HG02840 (cell line): ENCODE results near the gene XAGE1A.
"Not testable (repeated sequence)": the region's sequence is repeated elsewhere in the genome, so short reads cannot be mapped to it uniquely, and the experiment has no call there.

Experiments used
- ATAC-seq: cut with Tn5 transposase; IDR thresholded peaks from one replicate; pipeline ENCODE4 v1.9.1; 2021; ENCODE audit warnings: mild to moderate bottlenecking, moderate library complexity, moderate number of reproducible peaks; ENCODE audit not compliant: unreplicated experiment, low FRiP score

XAGE1A gene

DNA sequence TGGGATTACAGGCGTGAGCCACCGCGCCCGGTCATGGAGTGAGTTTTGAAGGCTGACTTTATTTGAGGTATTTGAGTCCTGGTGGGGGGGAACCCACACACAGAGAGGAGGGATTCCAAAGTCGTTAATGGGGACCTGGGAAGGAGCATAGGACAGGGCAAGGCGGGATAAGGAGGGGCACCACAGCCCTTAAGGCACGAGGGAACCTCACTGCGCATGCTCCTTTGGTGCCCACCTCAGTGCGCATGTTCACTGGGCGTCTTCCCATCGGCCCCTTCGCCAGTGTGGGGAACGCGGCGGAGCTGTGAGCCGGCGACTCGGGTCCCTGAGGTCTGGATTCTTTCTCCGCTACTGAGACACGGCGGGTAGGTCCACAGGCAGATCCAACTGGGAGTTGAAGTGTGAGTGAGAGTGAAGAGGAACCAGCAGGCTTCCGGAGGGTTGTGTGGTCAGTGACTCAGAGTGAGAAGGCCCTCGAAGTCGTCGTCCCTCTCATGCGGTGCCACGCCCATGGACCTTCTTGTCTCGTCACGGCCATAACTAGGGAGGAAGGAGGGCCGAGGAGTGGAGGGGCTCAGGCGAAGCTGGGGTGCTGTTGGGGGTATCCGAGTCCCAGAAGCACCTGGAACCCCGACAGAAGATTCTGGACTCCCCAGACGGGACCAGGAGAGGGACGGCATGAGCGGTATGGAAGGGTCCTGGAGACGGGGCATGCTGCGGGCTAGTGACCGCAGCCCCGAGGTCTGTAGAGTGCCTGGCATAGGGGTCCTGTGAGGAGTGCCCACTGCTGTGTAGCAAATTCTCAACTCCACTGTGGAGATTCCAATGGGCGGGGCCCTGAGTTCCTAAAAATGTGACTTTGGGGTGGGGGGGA lies at the start of gene XAGE1A:
XAGE1A (plus strand) TSS at position 264 of the 874 bp plus-strand sequence. CDS start 1,554 bp downstream, outside the sequence.
- ATAC-seq: not testable (repeated sequence)

- not testable (repeated sequence) for ATAC-seq
These were observed 43.6 kb upstream of the XAGE1A start for GRCh38 chrX:52452031-52452430.

DNA sequence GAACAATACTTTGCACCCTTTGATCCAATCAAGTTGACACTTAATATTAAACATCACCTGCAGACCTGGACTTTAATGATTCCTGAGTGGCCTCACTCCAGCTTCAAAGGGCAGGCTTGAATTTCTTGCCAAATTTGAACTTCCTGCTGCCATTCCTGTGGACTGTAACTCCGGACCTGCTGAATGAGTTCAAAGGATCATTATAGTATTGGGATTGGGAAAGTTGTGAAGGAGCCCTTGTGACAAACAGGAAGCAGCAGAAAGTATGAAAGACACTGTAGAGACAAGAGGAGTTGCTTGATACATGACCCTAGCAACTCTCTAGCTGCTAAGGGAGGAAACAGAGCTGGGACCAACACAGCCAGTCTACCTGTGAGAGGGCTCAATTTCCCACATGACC lies 24.3 kb upstream of the XAGE1A start:
- not testable (repeated sequence) for ATAC-seq

GRCh38 chrX:52496419-52496772 lies 788 bp downstream of the XAGE1A start:
- ATAC-seq: not testable (repeated sequence)

GRCh38 chrX:52501362-52501761 lies 5.8 kb downstream of the XAGE1A start:
- not testable (repeated sequence) for ATAC-seq

GRCh38 chrX:52504551-52504950 lies 8.9 kb downstream of the XAGE1A start:
- ATAC-seq: no peak

DNA sequence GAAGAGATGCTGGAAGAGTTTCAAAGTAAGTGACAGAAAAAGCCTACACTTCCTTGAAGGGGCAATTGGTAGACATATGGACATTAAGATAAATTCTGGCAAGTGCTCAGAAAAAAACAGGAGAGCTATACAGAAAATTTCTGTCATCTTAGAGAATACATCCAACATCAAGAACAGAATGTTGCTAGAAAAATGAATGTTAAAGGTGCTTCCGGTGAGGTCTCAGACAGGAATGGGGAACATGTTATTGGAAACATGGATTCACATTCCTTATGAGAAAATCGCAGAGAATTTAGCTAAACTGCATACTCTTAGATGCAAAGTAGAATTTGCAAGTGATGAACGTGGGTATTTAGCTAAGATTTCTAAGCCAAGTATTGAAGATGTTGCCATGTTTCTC lies 11.7 kb downstream of the XAGE1A start:
- ATAC-seq: no peak

- no peak for ATAC-seq
These were observed 14.3 kb downstream of the XAGE1A start for GRCh38 chrX:52509916-52510315.

DNA sequence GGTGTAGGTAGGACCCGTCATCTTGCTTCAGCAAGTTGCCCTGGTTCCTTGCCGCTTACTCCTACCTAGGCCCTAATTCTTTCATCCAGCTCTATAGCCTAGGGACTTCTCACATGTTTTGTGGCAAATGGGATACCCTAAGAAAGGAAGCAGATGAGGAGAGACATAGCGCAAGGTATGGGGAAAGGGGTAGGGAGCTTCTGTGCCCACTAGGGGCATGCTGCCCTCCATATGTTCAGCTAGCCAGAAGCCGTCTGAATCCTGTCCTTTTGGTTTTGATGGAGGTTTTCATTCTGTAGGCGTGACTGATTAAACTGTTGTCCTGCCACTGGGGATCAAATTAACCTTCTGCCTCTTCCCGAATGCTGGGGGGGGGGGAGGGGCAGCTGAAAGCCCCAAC lies 15.5 kb downstream of the XAGE1A start:
- ATAC-seq: not testable (repeated sequence)

DNA sequence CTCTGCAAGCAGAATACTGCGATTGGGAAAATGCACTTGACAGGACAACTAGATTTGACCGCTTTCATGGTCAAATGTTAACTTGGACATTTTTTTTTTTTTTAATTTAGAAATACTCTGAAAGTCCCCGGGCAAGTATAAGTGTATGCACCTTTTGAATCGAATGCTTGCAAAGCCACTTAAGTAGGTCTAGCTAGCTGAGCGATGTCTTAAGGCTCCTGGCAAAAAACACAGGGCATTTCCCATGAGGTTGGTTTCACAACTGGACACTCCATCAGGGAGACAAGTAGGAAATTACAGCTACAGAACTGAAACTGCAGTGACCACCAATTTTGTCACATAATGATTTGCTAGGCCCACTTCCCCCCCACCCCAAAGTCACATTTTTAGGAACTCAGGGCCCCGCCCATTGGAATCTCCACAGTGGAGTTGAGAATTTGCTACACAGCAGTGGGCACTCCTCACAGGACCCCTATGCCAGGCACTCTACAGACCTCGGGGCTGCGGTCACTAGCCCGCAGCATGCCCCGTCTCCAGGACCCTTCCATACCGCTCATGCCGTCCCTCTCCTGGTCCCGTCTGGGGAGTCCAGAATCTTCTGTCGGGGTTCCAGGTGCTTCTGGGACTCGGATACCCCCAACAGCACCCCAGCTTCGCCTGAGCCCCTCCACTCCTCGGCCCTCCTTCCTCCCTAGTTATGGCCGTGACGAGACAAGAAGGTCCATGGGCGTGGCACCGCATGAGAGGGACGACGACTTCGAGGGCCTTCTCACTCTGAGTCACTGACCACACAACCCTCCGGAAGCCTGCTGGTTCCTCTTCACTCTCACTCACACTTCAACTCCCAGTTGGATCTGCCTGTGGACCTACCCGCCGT lies 20.7 kb downstream of the XAGE1A start:
- ATAC-seq: not testable (repeated sequence)

- ATAC-seq: not testable (repeated sequence)
These were observed 21.3 kb downstream of the XAGE1A start, which contains the start of gene XAGE1B for GRCh38 chrX:52516987-52517325. TSS of gene XAGE1B (minus strand) at chrX:52517063. CDS start at chrX:52515527, 1,536 bp downstream.

- not testable (repeated sequence) for ATAC-seq
These were observed 45.4 kb downstream of the XAGE1A start for GRCh38 chrX:52541051-52541450.

- ATAC-seq: no peak
These were observed 46.7 kb downstream of the XAGE1A start for GRCh38 chrX:52542311-52542710.

GRCh38 chrX:52544147-52544840 lies 48.7 kb downstream of the XAGE1A start:
- no peak for ATAC-seq

- not testable (repeated sequence) for ATAC-seq
These were observed 53.2 kb downstream of the XAGE1A start for GRCh38 chrX:52548769-52549168.
